Measurements from ENCODE around the gene ATL3. TPM values are rescaled to one million over a fixed set of nuclear protein-coding genes. Genes with fewer than 3 reads are reported as not detected.

The ATL3 gene
- total and polyA plus RNA-seq, 2 of the 13 experiments (the other 11 are each of a cell fraction or from before 2014, with no cell fraction given), result not detected

DNA sequence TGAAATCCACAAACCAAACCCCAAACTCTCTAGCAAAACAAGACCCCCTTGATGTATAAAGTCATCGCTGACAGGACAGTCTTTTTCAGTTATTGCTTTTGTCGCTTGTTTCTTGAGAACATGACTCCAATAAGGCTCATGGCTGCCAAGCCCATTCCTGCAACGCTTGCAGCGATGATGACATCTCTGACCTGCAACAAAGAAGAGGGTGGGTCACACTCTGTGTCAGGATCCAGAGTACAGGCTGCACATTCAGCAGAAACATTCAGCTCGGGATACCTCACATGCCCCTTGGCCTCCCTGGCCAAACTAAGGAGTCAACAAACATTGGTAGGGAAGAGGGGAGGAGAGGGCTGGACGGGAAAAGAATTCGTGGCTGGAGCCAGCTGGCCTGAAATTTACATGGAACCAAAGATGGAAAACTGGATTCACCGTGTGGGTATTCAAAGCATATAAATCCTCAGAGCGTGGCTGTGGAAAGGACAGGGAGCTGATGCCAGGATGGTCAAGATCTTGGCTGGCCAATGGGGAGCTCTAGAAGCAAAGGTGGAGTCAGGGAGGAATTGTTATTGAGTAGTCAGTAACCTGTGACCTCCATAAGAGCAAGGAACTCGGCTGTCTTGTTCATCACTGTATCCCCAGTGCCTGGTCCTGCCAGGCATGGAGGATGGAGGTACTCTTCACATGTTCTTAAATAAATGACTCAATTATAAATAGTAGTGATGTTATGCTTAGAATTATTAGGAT lies 96.1 kb downstream of the ATL3 start (continued):
- TF ChIP-seq, protein P1, sequence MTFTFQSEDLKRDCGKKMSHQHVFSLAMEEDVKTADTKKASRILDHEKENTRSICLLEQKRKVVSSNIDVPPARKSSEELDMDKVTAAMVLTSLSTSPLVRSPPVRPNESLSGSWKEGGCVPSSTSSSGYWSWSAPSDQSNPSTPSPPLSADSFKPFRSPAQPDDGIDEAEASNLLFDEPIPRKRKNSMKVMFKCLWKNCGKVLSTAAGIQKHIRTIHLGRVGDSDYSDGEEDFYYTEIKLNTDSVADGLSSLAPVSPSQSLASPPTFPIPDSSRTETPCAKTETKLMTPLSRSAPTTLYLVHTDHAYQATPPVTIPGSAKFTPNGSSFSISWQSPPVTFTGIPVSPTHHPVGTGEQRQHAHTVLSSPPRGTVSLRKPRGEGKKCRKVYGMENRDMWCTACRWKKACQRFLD (CRISPR knock-in tag; IDR thresholded peaks at IDR 0.05; ENCODE audit: borderline replicate concordance), result no peak
- TF ChIP-seq, protein P2, sequence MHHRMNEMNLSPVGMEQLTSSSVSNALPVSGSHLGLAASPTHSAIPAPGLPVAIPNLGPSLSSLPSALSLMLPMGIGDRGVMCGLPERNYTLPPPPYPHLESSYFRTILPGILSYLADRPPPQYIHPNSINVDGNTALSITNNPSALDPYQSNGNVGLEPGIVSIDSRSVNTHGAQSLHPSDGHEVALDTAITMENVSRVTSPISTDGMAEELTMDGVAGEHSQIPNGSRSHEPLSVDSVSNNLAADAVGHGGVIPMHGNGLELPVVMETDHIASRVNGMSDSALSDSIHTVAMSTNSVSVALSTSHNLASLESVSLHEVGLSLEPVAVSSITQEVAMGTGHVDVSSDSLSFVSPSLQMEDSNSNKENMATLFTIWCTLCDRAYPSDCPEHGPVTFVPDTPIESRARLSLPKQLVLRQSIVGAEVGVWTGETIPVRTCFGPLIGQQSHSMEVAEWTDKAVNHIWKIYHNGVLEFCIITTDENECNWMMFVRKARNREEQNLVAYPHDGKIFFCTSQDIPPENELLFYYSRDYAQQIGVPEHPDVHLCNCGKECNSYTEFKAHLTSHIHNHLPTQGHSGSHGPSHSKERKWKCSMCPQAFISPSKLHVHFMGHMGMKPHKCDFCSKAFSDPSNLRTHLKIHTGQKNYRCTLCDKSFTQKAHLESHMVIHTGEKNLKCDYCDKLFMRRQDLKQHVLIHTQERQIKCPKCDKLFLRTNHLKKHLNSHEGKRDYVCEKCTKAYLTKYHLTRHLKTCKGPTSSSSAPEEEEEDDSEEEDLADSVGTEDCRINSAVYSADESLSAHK (CRISPR knock-in tag; IDR thresholded peaks at IDR 0.05; ENCODE audit: borderline replicate concordance), result no peak
- TF ChIP-seq, protein P3, sequence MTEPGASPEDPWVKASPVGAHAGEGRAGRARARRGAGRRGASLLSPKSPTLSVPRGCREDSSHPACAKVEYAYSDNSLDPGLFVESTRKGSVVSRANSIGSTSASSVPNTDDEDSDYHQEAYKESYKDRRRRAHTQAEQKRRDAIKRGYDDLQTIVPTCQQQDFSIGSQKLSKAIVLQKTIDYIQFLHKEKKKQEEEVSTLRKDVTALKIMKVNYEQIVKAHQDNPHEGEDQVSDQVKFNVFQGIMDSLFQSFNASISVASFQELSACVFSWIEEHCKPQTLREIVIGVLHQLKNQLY (CRISPR knock-in tag; IDR thresholded peaks at IDR 0.05), result no peak
- TF ChIP-seq SMAD1 (CRISPR knock-in tag; IDR thresholded peaks at IDR 0.05; ENCODE audit: borderline replicate concordance, low read depth), result no peak
- TF ChIP-seq, protein P4, sequence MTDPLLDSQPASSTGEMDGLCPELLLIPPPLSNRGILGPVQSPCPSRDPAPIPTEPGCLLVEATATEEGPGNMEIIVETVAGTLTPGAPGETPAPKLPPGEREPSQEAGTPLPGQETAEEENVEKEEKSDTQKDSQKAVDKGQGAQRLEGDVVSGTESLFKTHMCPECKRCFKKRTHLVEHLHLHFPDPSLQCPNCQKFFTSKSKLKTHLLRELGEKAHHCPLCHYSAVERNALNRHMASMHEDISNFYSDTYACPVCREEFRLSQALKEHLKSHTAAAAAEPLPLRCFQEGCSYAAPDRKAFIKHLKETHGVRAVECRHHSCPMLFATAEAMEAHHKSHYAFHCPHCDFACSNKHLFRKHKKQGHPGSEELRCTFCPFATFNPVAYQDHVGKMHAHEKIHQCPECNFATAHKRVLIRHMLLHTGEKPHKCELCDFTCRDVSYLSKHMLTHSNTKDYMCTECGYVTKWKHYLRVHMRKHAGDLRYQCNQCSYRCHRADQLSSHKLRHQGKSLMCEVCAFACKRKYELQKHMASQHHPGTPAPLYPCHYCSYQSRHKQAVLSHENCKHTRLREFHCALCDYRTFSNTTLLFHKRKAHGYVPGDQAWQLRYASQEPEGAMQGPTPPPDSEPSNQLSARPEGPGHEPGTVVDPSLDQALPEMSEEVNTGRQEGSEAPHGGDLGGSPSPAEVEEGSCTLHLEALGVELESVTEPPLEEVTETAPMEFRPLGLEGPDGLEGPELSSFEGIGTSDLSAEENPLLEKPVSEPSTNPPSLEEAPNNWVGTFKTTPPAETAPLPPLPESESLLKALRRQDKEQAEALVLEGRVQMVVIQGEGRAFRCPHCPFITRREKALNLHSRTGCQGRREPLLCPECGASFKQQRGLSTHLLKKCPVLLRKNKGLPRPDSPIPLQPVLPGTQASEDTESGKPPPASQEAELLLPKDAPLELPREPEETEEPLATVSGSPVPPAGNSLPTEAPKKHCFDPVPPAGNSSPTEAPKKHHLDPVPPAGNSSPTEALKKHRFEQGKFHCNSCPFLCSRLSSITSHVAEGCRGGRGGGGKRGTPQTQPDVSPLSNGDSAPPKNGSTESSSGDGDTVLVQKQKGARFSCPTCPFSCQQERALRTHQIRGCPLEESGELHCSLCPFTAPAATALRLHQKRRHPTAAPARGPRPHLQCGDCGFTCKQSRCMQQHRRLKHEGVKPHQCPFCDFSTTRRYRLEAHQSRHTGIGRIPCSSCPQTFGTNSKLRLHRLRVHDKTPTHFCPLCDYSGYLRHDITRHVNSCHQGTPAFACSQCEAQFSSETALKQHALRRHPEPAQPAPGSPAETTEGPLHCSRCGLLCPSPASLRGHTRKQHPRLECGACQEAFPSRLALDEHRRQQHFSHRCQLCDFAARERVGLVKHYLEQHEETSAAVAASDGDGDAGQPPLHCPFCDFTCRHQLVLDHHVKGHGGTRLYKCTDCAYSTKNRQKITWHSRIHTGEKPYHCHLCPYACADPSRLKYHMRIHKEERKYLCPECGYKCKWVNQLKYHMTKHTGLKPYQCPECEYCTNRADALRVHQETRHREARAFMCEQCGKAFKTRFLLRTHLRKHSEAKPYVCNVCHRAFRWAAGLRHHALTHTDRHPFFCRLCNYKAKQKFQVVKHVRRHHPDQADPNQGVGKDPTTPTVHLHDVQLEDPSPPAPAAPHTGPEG (CRISPR knock-in tag; IDR thresholded peaks at IDR 0.05), result no peak
- TF ChIP-seq, protein P5, sequence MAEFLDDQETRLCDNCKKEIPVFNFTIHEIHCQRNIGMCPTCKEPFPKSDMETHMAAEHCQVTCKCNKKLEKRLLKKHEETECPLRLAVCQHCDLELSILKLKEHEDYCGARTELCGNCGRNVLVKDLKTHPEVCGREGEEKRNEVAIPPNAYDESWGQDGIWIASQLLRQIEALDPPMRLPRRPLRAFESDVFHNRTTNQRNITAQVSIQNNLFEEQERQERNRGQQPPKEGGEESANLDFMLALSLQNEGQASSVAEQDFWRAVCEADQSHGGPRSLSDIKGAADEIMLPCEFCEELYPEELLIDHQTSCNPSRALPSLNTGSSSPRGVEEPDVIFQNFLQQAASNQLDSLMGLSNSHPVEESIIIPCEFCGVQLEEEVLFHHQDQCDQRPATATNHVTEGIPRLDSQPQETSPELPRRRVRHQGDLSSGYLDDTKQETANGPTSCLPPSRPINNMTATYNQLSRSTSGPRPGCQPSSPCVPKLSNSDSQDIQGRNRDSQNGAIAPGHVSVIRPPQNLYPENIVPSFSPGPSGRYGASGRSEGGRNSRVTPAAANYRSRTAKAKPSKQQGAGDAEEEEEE (CRISPR knock-in tag; IDR thresholded peaks at IDR 0.05; ENCODE audit: borderline replicate concordance), result no peak
- TF ChIP-seq RBAK (CRISPR knock-in tag; IDR thresholded peaks at IDR 0.05), result no peak
- TF ChIP-seq, protein P6, sequence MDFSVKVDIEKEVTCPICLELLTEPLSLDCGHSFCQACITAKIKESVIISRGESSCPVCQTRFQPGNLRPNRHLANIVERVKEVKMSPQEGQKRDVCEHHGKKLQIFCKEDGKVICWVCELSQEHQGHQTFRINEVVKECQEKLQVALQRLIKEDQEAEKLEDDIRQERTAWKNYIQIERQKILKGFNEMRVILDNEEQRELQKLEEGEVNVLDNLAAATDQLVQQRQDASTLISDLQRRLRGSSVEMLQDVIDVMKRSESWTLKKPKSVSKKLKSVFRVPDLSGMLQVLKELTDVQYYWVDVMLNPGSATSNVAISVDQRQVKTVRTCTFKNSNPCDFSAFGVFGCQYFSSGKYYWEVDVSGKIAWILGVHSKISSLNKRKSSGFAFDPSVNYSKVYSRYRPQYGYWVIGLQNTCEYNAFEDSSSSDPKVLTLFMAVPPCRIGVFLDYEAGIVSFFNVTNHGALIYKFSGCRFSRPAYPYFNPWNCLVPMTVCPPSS (IDR thresholded peaks at IDR 0.05), result no peak
- peak; percentile 83 for TF ChIP-seq ZNF547 (CRISPR knock-in tag; IDR thresholded peaks at IDR 0.05)
- TF ChIP-seq CCDC6 (CRISPR knock-in tag; IDR thresholded peaks at IDR 0.05), result no peak
- TF ChIP-seq, protein P7, sequence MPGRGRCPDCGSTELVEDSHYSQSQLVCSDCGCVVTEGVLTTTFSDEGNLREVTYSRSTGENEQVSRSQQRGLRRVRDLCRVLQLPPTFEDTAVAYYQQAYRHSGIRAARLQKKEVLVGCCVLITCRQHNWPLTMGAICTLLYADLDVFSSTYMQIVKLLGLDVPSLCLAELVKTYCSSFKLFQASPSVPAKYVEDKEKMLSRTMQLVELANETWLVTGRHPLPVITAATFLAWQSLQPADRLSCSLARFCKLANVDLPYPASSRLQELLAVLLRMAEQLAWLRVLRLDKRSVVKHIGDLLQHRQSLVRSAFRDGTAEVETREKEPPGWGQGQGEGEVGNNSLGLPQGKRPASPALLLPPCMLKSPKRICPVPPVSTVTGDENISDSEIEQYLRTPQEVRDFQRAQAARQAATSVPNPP (CRISPR knock-in tag; IDR thresholded peaks at IDR 0.05), result no peak
- TF ChIP-seq EP300 (IDR thresholded peaks at IDR 0.05; ENCODE audit: low read depth in 2 of 2, low read length in 2 of 2), result 0 out of 4 replicates have a peak, but pooled peaks of 1 of the 2 experiments have one; percentile 21
- TF ChIP-seq EP300 (CRISPR knock-in tag; IDR thresholded peaks at IDR 0.05; ENCODE audit: borderline replicate concordance), result no peak

All from HepG2 (cell line).